Breast epithelium (tissue), 3 donors: ENCODE data around the gene FIG4.

Source experiments
- POLR2A ChIP-seq: fragments of 450-650 bp; IDR thresholded peaks from one replicate; pipeline ENCODE4 v1.6.1; 2016; ENCODE audit warnings: antibody characterized with exemption, mild to moderate bottlenecking, moderate library complexity
- TF ChIP-seq, protein P1 (sequence below), 3 donors: fragments of 450-650 bp; IDR thresholded peaks; one replicate each; pipeline ENCODE4 v1.5.1; 2016 to 2017; ENCODE audit warnings: antibody characterized with exemption in 3 of 3, mild to moderate bottlenecking in 3 of 3, moderate library complexity in 3 of 3

DNA sequence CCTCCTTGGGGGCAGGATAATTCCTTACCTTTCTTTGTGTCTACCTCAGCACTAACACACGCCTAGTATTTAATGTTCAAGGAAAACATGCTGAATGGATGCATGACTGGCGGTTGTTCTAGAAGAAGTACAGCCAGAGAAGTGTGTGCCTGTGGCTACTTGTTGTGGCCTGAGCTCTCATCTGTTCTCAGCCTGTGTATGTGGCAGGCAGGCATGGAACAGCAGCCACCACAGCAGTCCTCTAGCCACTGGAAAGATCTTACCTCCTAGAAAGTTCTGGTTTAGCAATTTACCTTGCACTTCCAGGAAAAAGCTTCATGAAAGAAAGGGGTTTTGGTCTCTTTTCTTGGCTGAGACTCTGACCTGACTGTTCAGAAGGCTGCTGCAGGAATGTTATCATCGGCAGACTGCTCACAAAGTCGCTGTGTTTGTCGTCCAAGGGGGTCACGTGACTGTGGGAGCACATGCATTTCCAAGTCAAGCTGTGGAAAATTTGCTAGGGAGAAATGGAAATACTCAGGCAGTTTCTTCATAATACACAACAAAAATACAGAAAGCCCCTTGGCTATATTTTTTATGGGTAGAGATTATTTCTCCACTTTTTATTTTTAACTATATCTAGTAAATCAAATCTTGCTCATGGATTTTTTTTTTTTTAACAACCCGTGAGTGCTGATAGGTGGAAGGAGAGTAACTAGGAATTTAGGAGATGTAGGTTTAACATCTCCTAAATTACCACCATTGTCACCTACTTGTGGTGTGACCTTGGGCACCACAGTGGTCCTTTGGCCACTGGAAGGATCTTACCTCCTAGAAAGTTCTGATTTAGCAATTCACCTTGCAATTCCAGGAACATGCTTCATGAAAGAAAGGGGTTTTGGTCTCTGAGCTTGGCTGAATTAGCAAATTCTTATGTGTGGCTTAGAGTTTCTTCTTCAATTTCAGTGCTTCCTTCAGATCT lies 176.2 kb downstream of the FIG4 start:
- TF ChIP-seq, protein P1, sequence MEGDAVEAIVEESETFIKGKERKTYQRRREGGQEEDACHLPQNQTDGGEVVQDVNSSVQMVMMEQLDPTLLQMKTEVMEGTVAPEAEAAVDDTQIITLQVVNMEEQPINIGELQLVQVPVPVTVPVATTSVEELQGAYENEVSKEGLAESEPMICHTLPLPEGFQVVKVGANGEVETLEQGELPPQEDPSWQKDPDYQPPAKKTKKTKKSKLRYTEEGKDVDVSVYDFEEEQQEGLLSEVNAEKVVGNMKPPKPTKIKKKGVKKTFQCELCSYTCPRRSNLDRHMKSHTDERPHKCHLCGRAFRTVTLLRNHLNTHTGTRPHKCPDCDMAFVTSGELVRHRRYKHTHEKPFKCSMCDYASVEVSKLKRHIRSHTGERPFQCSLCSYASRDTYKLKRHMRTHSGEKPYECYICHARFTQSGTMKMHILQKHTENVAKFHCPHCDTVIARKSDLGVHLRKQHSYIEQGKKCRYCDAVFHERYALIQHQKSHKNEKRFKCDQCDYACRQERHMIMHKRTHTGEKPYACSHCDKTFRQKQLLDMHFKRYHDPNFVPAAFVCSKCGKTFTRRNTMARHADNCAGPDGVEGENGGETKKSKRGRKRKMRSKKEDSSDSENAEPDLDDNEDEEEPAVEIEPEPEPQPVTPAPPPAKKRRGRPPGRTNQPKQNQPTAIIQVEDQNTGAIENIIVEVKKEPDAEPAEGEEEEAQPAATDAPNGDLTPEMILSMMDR (IDR thresholded peaks at IDR 0.05) = no peak
- TF ChIP-seq POLR2A = no peak
